Measurements from ENCODE around the gene NPHP4. TPM values are rescaled to one million over a fixed set of nuclear protein-coding genes. Genes with fewer than 3 reads are reported as not detected.

Gene NPHP4
- total RNA-seq, 1 experiment from 2014 or later: 20.0 TPM

DNA sequence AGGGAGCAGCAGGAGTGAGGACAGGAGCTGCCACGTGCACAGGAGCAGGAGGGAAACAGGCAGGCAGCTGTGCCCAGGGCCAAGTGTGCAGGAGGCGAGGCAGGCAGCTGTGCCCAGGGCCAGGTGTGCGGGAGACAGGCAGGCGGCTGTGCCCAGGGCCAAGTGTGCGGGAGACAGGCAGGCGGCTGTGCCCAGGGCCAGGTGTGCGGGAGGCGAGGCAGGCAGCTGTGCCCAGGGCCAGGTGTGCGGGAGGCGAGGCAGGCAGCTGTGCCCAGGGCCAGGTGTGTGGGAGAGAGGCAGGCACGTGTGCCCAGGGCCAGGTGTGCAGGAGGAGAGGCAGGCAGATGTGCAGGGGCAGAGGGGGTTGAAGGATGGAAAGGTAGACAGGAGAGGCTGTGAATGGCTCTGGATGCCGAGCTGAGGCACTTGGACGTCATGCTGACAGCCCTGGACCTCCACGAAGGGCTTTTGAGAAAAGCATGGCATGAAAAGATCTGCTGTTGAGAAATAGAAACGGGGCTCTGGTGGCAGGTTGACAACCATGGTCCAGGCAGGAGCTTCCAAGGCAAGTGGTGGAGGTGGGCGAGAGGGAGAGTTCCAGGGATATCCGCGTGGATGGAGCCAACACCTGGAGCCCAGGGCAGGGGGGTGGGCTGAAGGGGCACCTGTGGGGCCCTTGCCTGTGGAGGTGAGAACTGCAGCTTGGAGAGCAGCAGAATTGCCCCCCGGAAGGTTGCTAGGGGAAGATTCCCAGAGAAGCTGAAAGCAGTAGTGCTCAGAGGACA lies 19.1 kb upstream of the NPHP4 start:
- DNase-seq (ENCODE audit: low read depth, low spot score) (no peak), ATAC-seq (no peak)
- H3K27ac ChIP-seq (ENCODE audit: low read depth, low read length): no peak overlapping the region
- no peaks in the 10 kb centered on the region for H3K79me2 ChIP-seq (ENCODE audit: insufficient read depth, low read length)
- no peak overlapping the region for H3K4me2 ChIP-seq (ENCODE audit: low read length)
- POLR2A ChIA-PET: no interaction called here
- no peaks in the 10 kb centered on the region for H4K20me1 ChIP-seq (ENCODE audit: insufficient read depth)
- H2AFZ ChIP-seq (ENCODE audit: low read depth, low read length, poor library complexity, severe bottlenecking): no peak overlapping the region
- H3K36me3 ChIP-seq (ENCODE audit: control insufficient read depth in 1 of 2, insufficient read depth in 2 of 2, low read length in 2 of 2): no peaks in the 10 kb centered on the region
- H3K27me3 ChIP-seq (ENCODE audit: insufficient read depth, low read length): no peaks in the 10 kb centered on the region
- H3K4me3 ChIP-seq (replicated peaks in 1 of 2; ENCODE audit: low read depth in 1 of 2, low read length in 2 of 2): no peak overlapping the region
- TF ChIP-seq POLR2AphosphoS5 (IDR thresholded peaks at IDR 0.05; ENCODE audit: low read depth, low read length): no peak
- TF ChIP-seq, protein P1, sequence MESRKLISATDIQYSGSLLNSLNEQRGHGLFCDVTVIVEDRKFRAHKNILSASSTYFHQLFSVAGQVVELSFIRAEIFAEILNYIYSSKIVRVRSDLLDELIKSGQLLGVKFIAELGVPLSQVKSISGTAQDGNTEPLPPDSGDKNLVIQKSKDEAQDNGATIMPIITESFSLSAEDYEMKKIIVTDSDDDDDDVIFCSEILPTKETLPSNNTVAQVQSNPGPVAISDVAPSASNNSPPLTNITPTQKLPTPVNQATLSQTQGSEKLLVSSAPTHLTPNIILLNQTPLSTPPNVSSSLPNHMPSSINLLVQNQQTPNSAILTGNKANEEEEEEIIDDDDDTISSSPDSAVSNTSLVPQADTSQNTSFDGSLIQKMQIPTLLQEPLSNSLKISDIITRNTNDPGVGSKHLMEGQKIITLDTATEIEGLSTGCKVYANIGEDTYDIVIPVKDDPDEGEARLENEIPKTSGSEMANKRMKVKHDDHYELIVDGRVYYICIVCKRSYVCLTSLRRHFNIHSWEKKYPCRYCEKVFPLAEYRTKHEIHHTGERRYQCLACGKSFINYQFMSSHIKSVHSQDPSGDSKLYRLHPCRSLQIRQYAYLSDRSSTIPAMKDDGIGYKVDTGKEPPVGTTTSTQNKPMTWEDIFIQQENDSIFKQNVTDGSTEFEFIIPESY (IDR thresholded peaks at IDR 0.05; ENCODE audit: extremely low read depth, insufficient replicate concordance, low read length): no peak
- no peak for TF ChIP-seq YY1 (IDR thresholded peaks at IDR 0.05; ENCODE audit: extremely low read depth, insufficient replicate concordance, low read depth, low read length)
- TF ChIP-seq ZNF274 (IDR thresholded peaks at IDR 0.05; ENCODE audit: low read depth, low read length): no peak
- no peak for TF ChIP-seq TCF7L2 (IDR thresholded peaks at IDR 0.05; ENCODE audit: borderline replicate concordance, extremely low read depth, insufficient read depth, insufficient read length)
- TF ChIP-seq EZH2 (IDR thresholded peaks at IDR 0.05): no peak
- no peak for TF ChIP-seq RAD21 (IDR thresholded peaks at IDR 0.05; ENCODE audit: low read depth)
- no peak for TF ChIP-seq CEBPB (IDR thresholded peaks at IDR 0.05; ENCODE audit: low read depth)
- no peak for TF ChIP-seq ATF3 (IDR thresholded peaks at IDR 0.05)
- no peak for TF ChIP-seq REST (IDR thresholded peaks at IDR 0.05; ENCODE audit: low read depth)
- TF ChIP-seq JUND (IDR thresholded peaks at IDR 0.05): no peak
- no peaks in the 10 kb centered on the region for H3K9me2 ChIP-seq (ENCODE audit: insufficient read depth)
- intact Hi-C loops (cut with micrococcal nuclease): no loop called here
- RAD21 ChIA-PET (ENCODE audit: low non-redundant PET in 1 of 2, low total read pairs in 2 of 2, uncharacterized antibody in 2 of 2, unreplicated experiment in 2 of 2): no interaction called here
- no TSS peak for BruUV-seq (replicated peaks)
- H3K9ac ChIP-seq (ENCODE audit: low read length): no peak overlapping the region
- CTCF ChIA-PET: no interaction called here
- peaks cover 0 to 8% of the 10 kb centered on the region in 2 experiments; a peak in 2 of 4 replicates for H3K4me1 ChIP-seq (ENCODE audit: control insufficient read depth in 1 of 2, insufficient read depth in 2 of 2, low read length in 2 of 2)
- H3K9me3 ChIP-seq (ENCODE audit: control insufficient read depth in 1 of 2, insufficient read depth in 1 of 2, low read depth in 1 of 2, low read length in 2 of 2): no peaks in the 10 kb centered on the region
